GM21526 (cell line): ENCODE data around the gene LYRM4.
"Not testable (repeated sequence)": the region's sequence is repeated elsewhere in the genome, so short reads cannot be mapped to it uniquely, and the experiment has no call there.

Source experiments
- ATAC-seq: cut with Tn5 transposase; IDR thresholded peaks from one replicate; pipeline ENCODE4 v1.9.1; 2021; ENCODE audit warnings: moderate library complexity; ENCODE audit not compliant: unreplicated experiment, low FRiP score

The LYRM4 gene

GRCh38 chr6:5060439-5060838, 200.3 kb downstream of the LYRM4 start:
- ATAC-seq: not testable (repeated sequence)

GRCh38 chr6:5059036-5059896, 201.5 kb downstream of the LYRM4 start:
- no peak for ATAC-seq
